K562 (cell line): ENCODE data around the gene TENM4.

Source experiments
- CTCF ChIP-seq, 3 experiments: IDR thresholded peaks in 2 of 3; conservative IDR thresholded peaks in 1 of 3; 2 replicates each; pipeline ENCODE4 v1.5.1; 2011 to 2012; ENCODE audit warnings: low read length in 3 of 3, mild to moderate bottlenecking in 3 of 3, control low read depth in 2 of 3, improper control_type of control experiment in 1 of 3, inconsistent platforms in 1 of 3, low read depth in 1 of 3, mixed read lengths in 1 of 3, moderate library complexity in 1 of 3; ENCODE audit not compliant: insufficient read depth in 2 of 3
- ESRRA ChIP-seq: fragments of 450-650 bp; IDR thresholded peaks from 2 replicates; pipeline ENCODE4 v1.6.1; 2014; ENCODE audit warnings: low read depth, mild to moderate bottlenecking, moderate library complexity, borderline replicate concordance
- REST ChIP-seq, 2 experiments: fragments of 450-650 bp; formaldehyde crosslinking in 1 of 2; IDR thresholded peaks; 2 replicates each; pipeline versions ENCODE4 v1.4.0 to v1.6.1; 2014 to 2020; ENCODE audit warnings: mild to moderate bottlenecking in 2 of 2, borderline replicate concordance in 1 of 2, low read depth in 1 of 2
- ZBTB33 ChIP-seq: sonication (generic); formaldehyde crosslinking; IDR thresholded peaks from 2 replicates; pipeline ENCODE4 v1.8.1; 2023; ENCODE audit warnings: mild to moderate bottlenecking, missing genetic modification reagents

GRCh38 chr11:79156031-79156430 is 284.8 kb downstream of the TENM4 start:
- TF ChIP-seq REST (IDR thresholded peaks at IDR 0.05; ENCODE audit: borderline replicate concordance) (no peak), REST (CRISPR knock-in tag; IDR thresholded peaks at IDR 0.05; ENCODE audit: low read depth) (no peak), ESRRA (no peak), CTCF (IDR thresholded peaks at IDR 0.05 in 2 of 3, conservative IDR thresholded peaks at IDR 0.05 in 1 of 3; ENCODE audit: insufficient read depth in 2 of 3, low read depth in 1 of 3, low read length in 3 of 3) (no peak), ZBTB33 (CRISPR knock-in tag) (no peak)
